Keratinocyte (primary cell): ENCODE results near the gene ALDH7A1. TPM values are rescaled to one million over a fixed set of nuclear protein-coding genes. Genes with fewer than 3 reads are reported as not detected.

ENCODE experiments used
- DNase-seq: peaks from one replicate; pipeline ENCODE4 v3.0.0-alpha.2; 2011; ENCODE audit warnings: low read depth, missing footprints, low spot score
- FAIRE-seq: peaks from 2 replicates; lab custom pipeline; 2011; peaks lifted over from hg19 to GRCh38; lab: Jason Lieb, UNC
- H2AFZ ChIP-seq: 2 replicates; pipeline ENCODE4 v1.6.0; 2012; ENCODE audit warnings: low read length, control low read depth, inconsistent platforms; ENCODE audit not compliant: control insufficient read depth
- H3K27ac ChIP-seq: 2 replicates; pipeline ENCODE4 v1.5.1; 2011; ENCODE audit warnings: low read length; ENCODE audit not compliant: control insufficient read depth, insufficient read depth
- H3K27me3 ChIP-seq: 3 replicates; pipeline ENCODE4 v1.6.0; 2011; ENCODE audit warnings: low read length; ENCODE audit not compliant: control insufficient read depth, insufficient read depth; ENCODE audit errors: extremely low read depth
- H3K36me3 ChIP-seq, 2 experiments: 2 replicates in 1 of 2; 3 replicates in 1 of 2; pipeline ENCODE4 v1.5.1; 2011; ENCODE audit warnings: low read length in 2 of 2, mild to moderate bottlenecking in 1 of 2; ENCODE audit not compliant: control insufficient read depth in 2 of 2, insufficient read depth in 2 of 2; ENCODE audit errors: extremely low read depth in 1 of 2
- H3K4me1 ChIP-seq: 3 replicates; pipeline ENCODE4 v1.5.1; 2011; ENCODE audit warnings: low read length; ENCODE audit not compliant: control insufficient read depth, insufficient read depth; ENCODE audit errors: extremely low read depth
- H3K4me2 ChIP-seq: 3 replicates; pipeline ENCODE4 v1.6.0; 2011; ENCODE audit warnings: low read depth, low read length; ENCODE audit not compliant: control insufficient read depth, insufficient read depth; ENCODE audit errors: extremely low read depth
- H3K4me3 ChIP-seq, 3 experiments: fragments of 200-600 bp in 1 of 3; sonication (generic) in 1 of 3; 2 replicates in 2 of 3; 3 replicates in 1 of 3; pipeline ENCODE4 v1.5.1; 2011 to 2016; ENCODE audit warnings: low read length in 3 of 3, mild to moderate bottlenecking in 3 of 3, control low read depth in 2 of 3, inconsistent platforms in 1 of 3, low read depth in 1 of 3, mixed read lengths in 1 of 3, mixed run types in 1 of 3, moderate library complexity in 1 of 3; ENCODE audit not compliant: control insufficient read depth in 2 of 3, insufficient read depth in 2 of 3; ENCODE audit errors: extremely low read depth in 1 of 3
- H3K79me2 ChIP-seq: 2 replicates; pipeline ENCODE4 v1.6.0; 2012; ENCODE audit warnings: low read length; ENCODE audit not compliant: control insufficient read depth, insufficient read depth
- H3K9ac ChIP-seq: 3 replicates; pipeline ENCODE4 v1.6.0; 2011; ENCODE audit warnings: low read length; ENCODE audit not compliant: control insufficient read depth, insufficient read depth; ENCODE audit errors: extremely low read depth
- H3K9me1 ChIP-seq: 3 replicates; pipeline ENCODE4 v1.6.0; 2011; ENCODE audit warnings: low read length; ENCODE audit not compliant: control insufficient read depth, insufficient read depth; ENCODE audit errors: extremely low read depth
- H3K9me3 ChIP-seq: 2 replicates; pipeline ENCODE4 v1.5.1; 2012; ENCODE audit warnings: low read depth, low read length; ENCODE audit not compliant: control insufficient read depth
- H4K20me1 ChIP-seq: 3 replicates; pipeline ENCODE4 v1.6.0; 2011; ENCODE audit warnings: low read length; ENCODE audit not compliant: control insufficient read depth, insufficient read depth; ENCODE audit errors: extremely low read depth
- EZH2 ChIP-seq: IDR thresholded peaks from one replicate; pipeline ENCODE4 v1.6.1; 2012; ENCODE audit warnings: inconsistent platforms, mild to moderate bottlenecking, low read length, moderate library complexity
- dilution Hi-C: fragments of 300-500 bp; cut with MboI; formaldehyde crosslinking; loops from one replicate; pipeline ENCODE4 v1.7.0; 2020; ENCODE audit warnings: low sequenced_read_pairs; ENCODE audit not compliant: extremely low pct_ligation_motif_present
- polyA plus RNA-seq, 5 experiments: library from polyadenylated mRNA; depleted of rRNA in 3 of 5; stranded (reverse) in 3 of 5; stranded (forward) in 1 of 5; unstranded in 1 of 5; fragments of >200 nt; gene quantifications; 1 replicate in 1 of 5; 2 replicates in 3 of 5; 3 replicates in 1 of 5; pipeline versions ENCODE4 v1.2.1 to v1.2.3, GENCODE V29; 2011 to 2012; ENCODE audit warnings: missing spikeins in 2 of 5, low read depth in 1 of 5, low replicate concordance in 1 of 5
- TF ChIP-seq, protein P1 (sequence below), 3 experiments: IDR thresholded peaks in 1 of 3; conservative IDR thresholded peaks in 1 of 3; optimal IDR thresholded peaks in 1 of 3; 2 replicates in 2 of 3; 3 replicates in 1 of 3; pipeline versions ENCODE3 to v1.5.1; 2011; ENCODE audit warnings: low read length in 3 of 3, mild to moderate bottlenecking in 3 of 3, moderate library complexity in 2 of 3, control low read depth in 1 of 3, inconsistent platforms in 1 of 3; ENCODE audit not compliant: insufficient read depth in 2 of 3; ENCODE audit errors: extremely low read depth in 1 of 3

Gene ALDH7A1
- polyA plus RNA-seq, 1 donor (not counting 4 experiments of a cell fraction or from before 2014, with no cell fraction given), result 183 TPM

DNA sequence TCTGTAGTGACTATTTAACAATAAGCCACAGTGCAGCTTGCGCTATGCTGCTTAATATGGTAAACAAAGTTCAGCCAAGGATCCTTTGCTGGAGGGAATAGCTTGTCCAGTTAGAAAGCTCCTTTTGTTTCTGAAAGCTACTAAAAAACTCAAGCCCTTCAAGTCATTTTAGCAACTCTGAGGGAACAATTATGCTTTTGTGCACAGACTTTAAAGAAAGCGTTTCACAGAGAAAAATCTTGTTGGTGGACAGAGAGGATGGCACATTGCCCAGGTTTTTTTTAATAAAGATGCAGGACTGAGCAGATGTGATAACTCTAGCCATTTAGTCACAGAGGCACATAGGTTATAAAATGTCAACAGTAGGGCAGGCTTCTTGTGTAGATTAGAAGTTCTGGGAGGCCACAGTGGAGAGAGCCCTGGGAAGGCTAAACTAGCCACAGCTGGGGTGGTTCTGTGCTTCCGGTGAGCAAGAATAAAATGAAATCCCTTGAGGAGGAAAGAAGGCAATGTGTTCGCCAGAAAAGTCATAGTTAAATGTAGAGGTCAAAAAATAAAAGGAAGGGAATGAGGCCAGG is 63.4 kb downstream of the ALDH7A1 start:
- no peak overlapping the region for H3K27ac ChIP-seq
- dilution Hi-C loops, result no loop called here
- H3K79me2 ChIP-seq, result no peaks in the 10 kb centered on the region
- peaks cover 6% of the 10 kb centered on the region for H3K4me1 ChIP-seq
- FAIRE-seq, result no peak
- H3K9me3 ChIP-seq, result no peaks in the 10 kb centered on the region
- no peak overlapping the region for H3K4me3 ChIP-seq
- H3K36me3 ChIP-seq, result no peaks in the 10 kb centered on the region
- no peak overlapping the region for H2AFZ ChIP-seq
- H4K20me1 ChIP-seq, result no peaks in the 10 kb centered on the region
- no peaks in the 10 kb centered on the region for H3K27me3 ChIP-seq
- no peaks in the 10 kb centered on the region for H3K9me1 ChIP-seq
- no peak for DNase-seq
- H3K9ac ChIP-seq, result no peak overlapping the region
- TF ChIP-seq EZH2, result no peak
- TF ChIP-seq, protein P1, sequence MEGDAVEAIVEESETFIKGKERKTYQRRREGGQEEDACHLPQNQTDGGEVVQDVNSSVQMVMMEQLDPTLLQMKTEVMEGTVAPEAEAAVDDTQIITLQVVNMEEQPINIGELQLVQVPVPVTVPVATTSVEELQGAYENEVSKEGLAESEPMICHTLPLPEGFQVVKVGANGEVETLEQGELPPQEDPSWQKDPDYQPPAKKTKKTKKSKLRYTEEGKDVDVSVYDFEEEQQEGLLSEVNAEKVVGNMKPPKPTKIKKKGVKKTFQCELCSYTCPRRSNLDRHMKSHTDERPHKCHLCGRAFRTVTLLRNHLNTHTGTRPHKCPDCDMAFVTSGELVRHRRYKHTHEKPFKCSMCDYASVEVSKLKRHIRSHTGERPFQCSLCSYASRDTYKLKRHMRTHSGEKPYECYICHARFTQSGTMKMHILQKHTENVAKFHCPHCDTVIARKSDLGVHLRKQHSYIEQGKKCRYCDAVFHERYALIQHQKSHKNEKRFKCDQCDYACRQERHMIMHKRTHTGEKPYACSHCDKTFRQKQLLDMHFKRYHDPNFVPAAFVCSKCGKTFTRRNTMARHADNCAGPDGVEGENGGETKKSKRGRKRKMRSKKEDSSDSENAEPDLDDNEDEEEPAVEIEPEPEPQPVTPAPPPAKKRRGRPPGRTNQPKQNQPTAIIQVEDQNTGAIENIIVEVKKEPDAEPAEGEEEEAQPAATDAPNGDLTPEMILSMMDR (optimal IDR thresholded peaks at IDR 0.05 in 1 of 3, IDR thresholded peaks at IDR 0.05 in 1 of 3, conservative IDR thresholded peaks at IDR 0.05 in 1 of 3; ENCODE audit: extremely low read depth in 1 of 3, insufficient read depth in 2 of 3, low read length in 3 of 3), result no peak
- no peak overlapping the region for H3K4me2 ChIP-seq

DNA sequence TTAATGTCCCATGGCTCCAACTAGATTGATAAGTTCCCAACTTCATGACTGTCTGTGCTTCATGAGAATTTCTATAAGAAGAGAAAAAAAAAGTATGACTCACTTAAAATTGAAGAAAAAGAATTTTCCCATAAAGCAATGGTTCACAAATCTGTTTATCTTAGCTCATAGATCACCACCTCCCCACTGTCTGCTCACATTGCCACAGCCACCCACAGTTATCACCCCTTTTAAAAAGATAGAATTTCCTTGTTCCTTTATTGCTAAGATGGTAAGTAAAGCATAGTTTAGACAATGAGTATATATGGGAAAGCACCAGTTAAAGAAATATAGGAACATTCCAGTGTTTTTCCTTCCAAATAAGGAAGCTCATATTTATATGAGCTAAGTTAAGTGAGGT is 67.1 kb downstream of the ALDH7A1 start:
- Histone ChIP-seq H3K4me2 (no peak overlapping the region), H3K4me1 (peaks cover 6% of the 10 kb centered on the region), H3K27ac (no peak overlapping the region), H3K9ac (no peak overlapping the region), H3K27me3 (no peaks in the 10 kb centered on the region), H3K4me3 (no peak overlapping the region), H3K9me3 (no peaks in the 10 kb centered on the region), H4K20me1 (no peaks in the 10 kb centered on the region), H3K36me3 (no peaks in the 10 kb centered on the region), H3K9me1 (no peaks in the 10 kb centered on the region), H3K79me2 (no peaks in the 10 kb centered on the region), H2AFZ (no peak overlapping the region)
- TF ChIP-seq, protein P1 (optimal IDR thresholded peaks at IDR 0.05 in 1 of 3, IDR thresholded peaks at IDR 0.05 in 1 of 3, conservative IDR thresholded peaks at IDR 0.05 in 1 of 3; ENCODE audit: extremely low read depth in 1 of 3, insufficient read depth in 2 of 3, low read length in 3 of 3), result no peak
- no peak for TF ChIP-seq EZH2
- DNase-seq (no peak), FAIRE-seq (no peak)
- dilution Hi-C loops, result no loop called here
